K562 (cell line): ENCODE results near the gene FRRS1L. TPM values are rescaled to one million over a fixed set of nuclear protein-coding genes. Genes with fewer than 3 reads are reported as not detected.

ENCODE experiments used
- ATAC-seq: fragments of 200-7000 bp; cut with Tn5 transposase; 3 replicates; pipeline ENCODE4 v1.9.1; 2020; ENCODE audit warnings: moderate library complexity
- BruUV-seq: library from RNA; stranded (reverse); fragments of 400-500 nt; replicated peaks from 2 replicates; lab custom pipeline; 2021; lab: Mats Ljungman, UMichigan
- CTCF ChIA-PET: fragments of 300-600 bp; formaldehyde crosslinking; extraction: SDS; loops from one replicate; lab custom pipeline; 2021; ENCODE audit warnings: low intra/inter-chr PET ratio; lab: Yijun Ruan, JAX
- POLR2A ChIA-PET: fragments of 300-600, 350-650 bp; sonication (Branson Sonifier 250); formaldehyde crosslinking; extraction: SDS; loops from one replicate; lab custom pipeline; 2021; ENCODE audit warnings: antibody characterized with exemption, inconsistent platforms; lab: Yijun Ruan, JAX
- DNase-seq, 4 experiments: peaks; one replicate each; pipeline versions ENCODE4 v3.0.0 to v3.0.0-alpha.2; 2011 to 2018; ENCODE audit warnings: low spot score in 3 of 4, mixed read lengths in 3 of 4; ENCODE audit errors: extremely low read depth in 1 of 4
- FAIRE-seq: peaks from 2 replicates; lab custom pipeline; 2011; peaks lifted over from hg19 to GRCh38; lab: Jason Lieb, UNC
- H2AFZ ChIP-seq: 2 replicates; pipeline ENCODE4 v1.6.0; 2011; ENCODE audit warnings: low read depth, low read length, control low read depth, inconsistent platforms
- H3K27ac ChIP-seq: fragments of 200-600 bp; 3 replicates; pipeline ENCODE4 v1.8.0; 2011; ENCODE audit warnings: low read depth, mild to moderate bottlenecking, control low read depth, inconsistent platforms, low read length, moderate library complexity, mixed read lengths; ENCODE audit errors: extremely low read depth
- H3K27me3 ChIP-seq, 2 experiments: fragments of 300-600 bp in 1 of 2; 2 replicates in 1 of 2; 3 replicates in 1 of 2; pipeline versions ENCODE4 v1.6.0 to v1.8.0; 2011; ENCODE audit warnings: inconsistent platforms in 2 of 2, low read length in 2 of 2, mild to moderate bottlenecking in 1 of 2, mixed read lengths in 1 of 2, moderate library complexity in 1 of 2; ENCODE audit not compliant: control insufficient read depth in 2 of 2, insufficient read depth in 2 of 2
- H3K36me3 ChIP-seq: fragments of 300-600 bp; 3 replicates; pipeline ENCODE4 v1.8.0; 2011; ENCODE audit warnings: mild to moderate bottlenecking, low read length, inconsistent platforms; ENCODE audit not compliant: control insufficient read depth, insufficient read depth
- H3K4me1 ChIP-seq, 2 experiments: fragments of 200-600 bp in 1 of 2; replicated peaks in 1 of 2; 2 replicates in 1 of 2; 3 replicates in 1 of 2; pipeline versions ENCODE4 v1.5.1 to v1.8.0; 2011; ENCODE audit warnings: inconsistent platforms in 2 of 2, low read length in 2 of 2, mild to moderate bottlenecking in 1 of 2, mixed read lengths in 1 of 2, moderate library complexity in 1 of 2; ENCODE audit not compliant: control insufficient read depth in 2 of 2, insufficient read depth in 2 of 2
- H3K4me2 ChIP-seq: 2 replicates; pipeline ENCODE4 v1.6.1; 2011; ENCODE audit warnings: low read length, control low read depth, inconsistent platforms, mixed read lengths; ENCODE audit not compliant: insufficient read depth
- H3K4me3 ChIP-seq: fragments of 200-600 bp; sonication (generic), shearing (Covaris generic); 2 replicates; pipeline ENCODE4 v1.5.1; 2016; ENCODE audit warnings: control low read depth, inconsistent platforms
- H3K79me2 ChIP-seq: fragments of 200-600 bp; 3 replicates; pipeline ENCODE4 v1.8.0; 2011; ENCODE audit warnings: low read length, inconsistent platforms; ENCODE audit not compliant: control insufficient read depth, insufficient read depth
- H3K9ac ChIP-seq, 2 experiments: 2 replicates each; pipeline versions ENCODE4 v1.6.0 to v1.6.1; 2011; ENCODE audit warnings: low read depth in 2 of 2, low read length in 2 of 2, control low read depth in 1 of 2, inconsistent platforms in 1 of 2, mild to moderate bottlenecking in 1 of 2, mixed read lengths in 1 of 2; ENCODE audit not compliant: insufficient read depth in 1 of 2
- H3K9me1 ChIP-seq: one replicate; pipeline ENCODE4 v1.6.0; 2011; ENCODE audit warnings: inconsistent platforms, mild to moderate bottlenecking, low read length, moderate library complexity; ENCODE audit not compliant: control insufficient read depth, insufficient read depth
- H3K9me3 ChIP-seq: replicated peaks from 2 replicates; pipeline ENCODE4 v1.5.1; 2011; ENCODE audit warnings: low read depth, low read length, inconsistent platforms; ENCODE audit not compliant: control insufficient read depth, insufficient read depth
- H4K20me1 ChIP-seq: replicated peaks from 2 replicates; pipeline ENCODE4 v1.6.1; 2011; ENCODE audit warnings: low read length, inconsistent platforms, mixed read lengths; ENCODE audit not compliant: control insufficient read depth, insufficient read depth
- BCLAF1 ChIP-seq, 2 experiments: fragments of 450-650 bp in 1 of 2; IDR thresholded peaks; 2 replicates each; pipeline ENCODE4 v1.6.1; 2011 to 2017; ENCODE audit warnings: low read depth in 2 of 2, antibody characterized with exemption in 1 of 2, borderline replicate concordance in 1 of 2, low read length in 1 of 2, mild to moderate bottlenecking in 1 of 2, mixed read lengths in 1 of 2; ENCODE audit not compliant: control insufficient read depth in 1 of 2
- BHLHE40 ChIP-seq: IDR thresholded peaks from 2 replicates; pipeline ENCODE4 v1.6.1; 2011; ENCODE audit warnings: low read length, improper control_type of control experiment
- CSDE1 ChIP-seq, 2 experiments: fragments of 450-650 bp; IDR thresholded peaks; 2 replicates each; pipeline ENCODE4 v1.6.1; 2016; ENCODE audit warnings: mild to moderate bottlenecking in 1 of 2
- FUS ChIP-seq: fragments of 200-400 bp; formaldehyde crosslinking; optimal IDR thresholded peaks from 2 replicates; pipeline ENCODE3; 2017; ENCODE audit warnings: low read depth, low read length
- KLF13 ChIP-seq: fragments of 450-650 bp; IDR thresholded peaks from 2 replicates; pipeline ENCODE4 v1.6.1; 2016; ENCODE audit warnings: missing genetic modification characterization, low read depth, mild to moderate bottlenecking, missing compliant biosample characterization, moderate library complexity, borderline replicate concordance
- MEF2D ChIP-seq: conservative IDR thresholded peaks from 2 replicates; pipeline ENCODE4 v1.6.1; 2016; ENCODE audit warnings: low read depth, missing genetic modification characterization, missing compliant biosample characterization
- MLLT1 ChIP-seq, 2 experiments: fragments of 450-650 bp; IDR thresholded peaks; 2 replicates each; pipeline ENCODE4 v1.6.1; 2016
- NR1H2 ChIP-seq: sonication (generic); formaldehyde crosslinking; IDR thresholded peaks from 2 replicates; pipeline ENCODE4 v1.4.0; 2020; ENCODE audit warnings: mild to moderate bottlenecking, missing genetic modification reagents
- RBM22 ChIP-seq: fragments of 200-400 bp; formaldehyde crosslinking; IDR thresholded peaks from 2 replicates; pipeline ENCODE4 v1.6.1; 2018; ENCODE audit warnings: low read length, low read depth; ENCODE audit not compliant: poor library complexity, severe bottlenecking
- ZBTB11 ChIP-seq, 3 experiments: fragments of 200-800 bp in 1 of 3; fragments of 250-450 bp in 1 of 3; fragments of 450-650 bp in 1 of 3; sonication (Bioruptor Pico) in 1 of 3; sonication (Bioruptor generic) in 1 of 3; formaldehyde crosslinking in 1 of 3; IDR thresholded peaks; 2 replicates each; pipeline versions ENCODE4 v1.6.1 to v1.8.0; 2016 to 2022; ENCODE audit warnings: mild to moderate bottlenecking in 2 of 3, missing genetic modification characterization in 2 of 3, missing compliant biosample characterization in 1 of 3, moderate library complexity in 1 of 3
- ZNF197 ChIP-seq: fragments of 200-800 bp; sonication (Bioruptor generic); IDR thresholded peaks from 2 replicates; pipeline ENCODE4 v1.6.1; 2016; ENCODE audit warnings: low read depth, missing genetic modification characterization, missing compliant biosample characterization
- ZNF212 ChIP-seq: fragments of 450-650 bp; formaldehyde crosslinking; IDR thresholded peaks from 2 replicates; pipeline ENCODE4 v1.4.0; 2020; ENCODE audit warnings: mild to moderate bottlenecking
- WGBS: fragments of 100-300 bp; shearing (Covaris generic); methylation state at CpG from one replicate; pipeline ENCODE4 v1.1.6; 2016; ENCODE audit warnings: low coverage, mixed read lengths; ENCODE audit not compliant: insufficient coverage; ENCODE audit errors: missing lambda C conversion rate; 5-methylcytosine and 5-hydroxymethylcytosine counted together
- in situ Hi-C: fragments of 300-500 bp; cut with MboI; formaldehyde crosslinking; loops from 4 replicates; pipeline ENCODE4 v1.15.0; 2018; ENCODE audit warnings: inconsistent platforms, mixed read lengths
- intact Hi-C: fragments of 100-400 bp; cut with micrococcal nuclease; formaldehyde crosslinking; loops from 2 replicates; pipeline ENCODE4 v1.14.2; 2022
- polyA plus RNA-seq, 8 experiments: library from polyadenylated mRNA; depleted of rRNA in 4 of 8; stranded (reverse) in 5 of 8; unstranded in 3 of 8; fragments of >200 nt; fragmentation: Nextera tagmentation in 2 of 8; fragmentation: Illumina TruSeq in 1 of 8; extraction: Ambion mirVana in 2 of 8; extraction: Trizol in 1 of 8; gene quantifications; 2 replicates each; pipeline versions ENCODE4 v1.2.1 to v1.2.3, GENCODE V29; 2011 to 2014; ENCODE audit warnings: inconsistent platforms in 1 of 8, missing spikeins in 1 of 8
- total RNA-seq, 7 experiments: library from RNA; depleted of rRNA in 6 of 7; stranded (reverse); fragments of >200 nt in 6 of 7; fragmentation: Illumina TruSeq in 2 of 7; extraction: Trizol in 2 of 7; gene quantifications; 2 replicates each; pipeline versions ENCODE4 v1.2.1 to v1.2.3, GENCODE V29; 2011 to 2021; ENCODE audit warnings: low replicate concordance in 1 of 7

Gene FRRS1L
- total and polyA plus RNA-seq, 9 of the 15 experiments (the other 6 are each of a cell fraction or from before 2014, with no cell fraction given): under 0.01 to 0.04 (median 0.03) TPM; not detected in 5

GRCh38 chr9:109094268-109094667 lies 72.8 kb downstream of the FRRS1L start:
- ATAC-seq (no peak), FAIRE-seq (no peak), DNase-seq (no peak)
- no peaks in the 10 kb centered on the region for H4K20me1 ChIP-seq
- 94% methylated on average over 6 of the region's 6 CpGs for WGBS
- no peak overlapping the region for H2AFZ ChIP-seq
- intact Hi-C loops (no loop called here), in situ Hi-C loops (no loop called here)
- peaks cover 89% of the 10 kb centered on the region for H3K36me3 ChIP-seq
- H3K9me3 ChIP-seq: no peaks in the 10 kb centered on the region
- no peaks in the 10 kb centered on the region for H3K27me3 ChIP-seq
- ChIA-PET CTCF (no interaction called here), POLR2A (no interaction called here)
- TF ChIP-seq FUS (no peak), ZNF212 (no peak), CSDE1 (IDR thresholded peaks at IDR 0.05) (no peak), RBM22 (no peak), MEF2D (tag) (no peak), ZNF197 (CRISPR knock-in tag) (no peak), ZBTB11 (CRISPR knock-in tag; IDR thresholded peaks at IDR 0.05) (no peak), KLF13 (tag) (no peak), BHLHE40 (no peak), MLLT1 (IDR thresholded peaks at IDR 0.05) (no peak), NR1H2 (CRISPR knock-in tag) (no peak), BCLAF1 (IDR thresholded peaks at IDR 0.05; ENCODE audit: borderline replicate concordance in 1 of 2, control insufficient read depth in 1 of 2, low read depth in 2 of 2, low read length in 1 of 2) (no peak)
- no peak overlapping the region for H3K4me2 ChIP-seq
- peaks cover 0 to 17% of the 10 kb centered on the region in 2 experiments; a peak in 4 of 5 replicates for H3K4me1 ChIP-seq
- no peaks in the 10 kb centered on the region for H3K9me1 ChIP-seq
- no peak overlapping the region for H3K9ac ChIP-seq
- BruUV-seq: no TSS peak
- peaks cover 75% of the 10 kb centered on the region for H3K79me2 ChIP-seq
- no peak overlapping the region; the same call in 2 of the 3 replicates for H3K27ac ChIP-seq
- no peak overlapping the region for H3K4me3 ChIP-seq
